Fibroblast of villous mesenchyme (primary cell): ENCODE measurements around the gene IRAK1BP1. TPM values are rescaled to one million over a fixed set of nuclear protein-coding genes. Genes with fewer than 3 reads are reported as not detected.

Source experiments
- DNase-seq: peaks from one replicate; pipeline ENCODE4 v3.0.0-alpha.2; 2010; ENCODE audit warnings: low read depth
- H3K4me3 ChIP-seq: 2 replicates; pipeline ENCODE4 v1.5.1; 2011; ENCODE audit warnings: low read depth, mild to moderate bottlenecking, low read length
- CTCF ChIP-seq: IDR thresholded peaks from 2 replicates; pipeline ENCODE4 v1.5.1; 2012; ENCODE audit warnings: low read depth, mild to moderate bottlenecking, low read length; ENCODE audit not compliant: insufficient read depth
- total RNA-seq: library from RNA; depleted of rRNA; stranded (reverse); fragments of >200 nt; gene quantifications from 2 replicates; pipeline ENCODE4 v1.2.3, GENCODE V29; 2012

The IRAK1BP1 gene
- total RNA-seq, 1 donor: 6.5 TPM

DNA sequence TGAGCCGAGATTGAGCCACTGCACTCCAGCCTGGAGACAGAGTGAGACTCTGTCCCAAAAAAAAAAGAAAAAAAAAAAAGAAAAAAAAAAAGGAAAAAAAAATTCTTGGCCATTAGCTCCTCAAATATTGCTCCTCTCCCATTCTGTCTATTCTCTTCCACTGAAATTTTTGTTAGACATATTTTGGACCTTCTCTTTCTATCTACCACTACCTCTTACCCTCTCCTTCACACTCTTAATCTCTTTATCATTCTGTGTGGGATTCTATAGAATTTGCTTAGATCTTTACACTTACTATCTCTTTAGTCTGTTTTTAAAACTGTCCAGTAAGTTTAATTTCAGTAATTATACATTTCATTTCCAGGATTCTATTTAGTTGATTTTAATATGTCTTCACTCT is 85.0 kb downstream of the IRAK1BP1 start:
- no peak overlapping the region for H3K4me3 ChIP-seq
- TF ChIP-seq CTCF: no peak
- DNase-seq: no peak

Other genes with a start within 250 kb of the IRAK1BP1 start
- gene PHIP, start 210.7 kb downstream of the IRAK1BP1 start, total RNA-seq: 16.4 and 26.3 TPM in 2 replicates